ENCODE results near the gene CPT1B.

GRCh38 chr22:50597097-50597496, 18.9 kb upstream of the CPT1B start:
- no peak for TF ChIP-seq CTCF (IDR thresholded peaks at IDR 0.05; ENCODE audit: insufficient read depth, low read depth, low read length)
- TF ChIP-seq EZH2 (IDR thresholded peaks at IDR 0.05; ENCODE audit: insufficient read depth, low read length): no peak
